H1 (cell line): ENCODE measurements around the gene RBBP5. TPM values are rescaled to one million over a fixed set of nuclear protein-coding genes. Genes with fewer than 3 reads are reported as not detected.

Experiments
- CHD1 ChIP-seq: IDR thresholded peaks from 2 replicates; pipeline ENCODE4 v1.6.1; 2012; ENCODE audit warnings: low read depth, low read length, improper control_type of control experiment
- KDM1A ChIP-seq: fragments of 200-600, 300-600 bp; sonication (generic); IDR thresholded peaks from 2 replicates; pipeline ENCODE4 v1.7.1; 2016; ENCODE audit warnings: mild to moderate bottlenecking, low read length, borderline replicate concordance
- KDM4A ChIP-seq: IDR thresholded peaks from one replicate; pipeline ENCODE4 v1.7.1; 2012; ENCODE audit warnings: low read depth, mild to moderate bottlenecking, moderate library complexity, low read length, inconsistent platforms; ENCODE audit not compliant: severe bottlenecking
- KDM5A ChIP-seq: fragments of 200-600 bp; IDR thresholded peaks from 2 replicates; pipeline ENCODE4 v1.7.1; 2012; ENCODE audit warnings: mild to moderate bottlenecking, low read length, inconsistent platforms, mixed read lengths
- SP4 ChIP-seq: IDR thresholded peaks from 2 replicates; pipeline ENCODE4 v1.6.1; 2012; ENCODE audit warnings: low read length, inconsistent platforms
- TAF7 ChIP-seq: optimal IDR thresholded peaks from 2 replicates; pipeline ENCODE3; 2011; ENCODE audit warnings: low read depth, mild to moderate bottlenecking, inconsistent platforms, low read length, moderate library complexity, borderline replicate concordance
- TBP ChIP-seq: IDR thresholded peaks from 2 replicates; pipeline ENCODE4 v1.6.1; 2011; ENCODE audit warnings: low read depth, low read length, improper control_type of control experiment
- TCF12 ChIP-seq: IDR thresholded peaks from 2 replicates; pipeline ENCODE4 v1.6.1; 2011; ENCODE audit warnings: low read depth, mild to moderate bottlenecking, low read length
- YY1 ChIP-seq: IDR thresholded peaks from 2 replicates; pipeline ENCODE4 v1.6.1; 2011; ENCODE audit warnings: low read depth, mild to moderate bottlenecking, low read length
- polyA plus RNA-seq, 7 experiments: library from polyadenylated mRNA; depleted of rRNA in 3 of 7; stranded (reverse) in 5 of 7; unstranded in 2 of 7; fragments of >200 nt in 5 of 7; fragments of 200-250 nt in 2 of 7; gene quantifications; 1 replicate in 5 of 7; 2 replicates in 1 of 7; 4 replicates in 1 of 7; pipeline versions ENCODE4 v1.2.1 to v1.2.3, GENCODE V29; 2011 to 2013; ENCODE audit warnings: missing spikeins in 2 of 7, mixed read lengths in 2 of 7
- total RNA-seq: library from RNA; stranded (reverse); fragmentation: NEBNext Ultra II Directional; extraction: Animal tissue kit (Norgen Biotek cat#: 25700); gene quantifications from 2 replicates; pipeline ENCODE4 v1.2.1, GENCODE V29; 2021
- TF ChIP-seq, protein P1 (sequence below), 3 experiments: IDR thresholded peaks; 1 replicate in 2 of 3; 2 replicates in 1 of 3; pipeline versions ENCODE4 v1.5.1 to v1.6.1; 2011; ENCODE audit warnings: low read length in 3 of 3, mild to moderate bottlenecking in 3 of 3, inconsistent platforms in 2 of 3, low read depth in 1 of 3, moderate library complexity in 1 of 3; ENCODE audit not compliant: insufficient read depth in 1 of 3; ENCODE audit errors: control extremely low read depth in 1 of 3
- TF ChIP-seq, protein P2 (sequence below): IDR thresholded peaks from 2 replicates; pipeline ENCODE4 v1.6.1; 2012; ENCODE audit warnings: inconsistent platforms

The RBBP5 gene
- total and polyA plus RNA-seq, 2 of the 8 experiments (the other 6 are each of a cell fraction or from before 2014, with no cell fraction given), result 6.7 to 21.5 TPM

DNA sequence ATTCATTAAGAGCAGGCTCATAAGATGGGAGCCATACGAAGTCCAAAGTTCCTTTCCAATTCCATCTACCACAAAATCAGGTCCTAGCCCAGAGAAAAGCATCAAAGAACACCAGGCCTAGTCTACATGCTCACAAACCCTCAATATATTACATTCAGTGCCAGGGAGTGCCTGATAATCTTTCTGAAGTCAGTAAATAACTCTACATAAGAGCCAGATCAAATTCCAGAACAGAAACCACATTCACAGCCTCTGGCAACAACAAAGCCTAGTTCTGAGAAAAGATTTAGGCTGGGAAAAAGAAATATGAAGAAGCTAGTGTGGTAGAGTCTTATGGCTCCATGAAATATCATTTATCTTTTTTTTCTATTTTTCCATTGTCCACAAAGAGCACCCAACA lies 40.5 kb upstream of the RBBP5 start (continued):
- TF ChIP-seq, protein P1, sequence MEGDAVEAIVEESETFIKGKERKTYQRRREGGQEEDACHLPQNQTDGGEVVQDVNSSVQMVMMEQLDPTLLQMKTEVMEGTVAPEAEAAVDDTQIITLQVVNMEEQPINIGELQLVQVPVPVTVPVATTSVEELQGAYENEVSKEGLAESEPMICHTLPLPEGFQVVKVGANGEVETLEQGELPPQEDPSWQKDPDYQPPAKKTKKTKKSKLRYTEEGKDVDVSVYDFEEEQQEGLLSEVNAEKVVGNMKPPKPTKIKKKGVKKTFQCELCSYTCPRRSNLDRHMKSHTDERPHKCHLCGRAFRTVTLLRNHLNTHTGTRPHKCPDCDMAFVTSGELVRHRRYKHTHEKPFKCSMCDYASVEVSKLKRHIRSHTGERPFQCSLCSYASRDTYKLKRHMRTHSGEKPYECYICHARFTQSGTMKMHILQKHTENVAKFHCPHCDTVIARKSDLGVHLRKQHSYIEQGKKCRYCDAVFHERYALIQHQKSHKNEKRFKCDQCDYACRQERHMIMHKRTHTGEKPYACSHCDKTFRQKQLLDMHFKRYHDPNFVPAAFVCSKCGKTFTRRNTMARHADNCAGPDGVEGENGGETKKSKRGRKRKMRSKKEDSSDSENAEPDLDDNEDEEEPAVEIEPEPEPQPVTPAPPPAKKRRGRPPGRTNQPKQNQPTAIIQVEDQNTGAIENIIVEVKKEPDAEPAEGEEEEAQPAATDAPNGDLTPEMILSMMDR (IDR thresholded peaks at IDR 0.05; ENCODE audit: control extremely low read depth in 1 of 3, insufficient read depth in 1 of 3, low read depth in 1 of 3, low read length in 3 of 3), result no peak
- no peak for TF ChIP-seq CHD1
- TF ChIP-seq KDM1A, result no peak
- TF ChIP-seq TCF12, result no peak
- TF ChIP-seq KDM4A, result no peak
- no peak for TF ChIP-seq SP4
- no peak for TF ChIP-seq TBP
- TF ChIP-seq, protein P2, sequence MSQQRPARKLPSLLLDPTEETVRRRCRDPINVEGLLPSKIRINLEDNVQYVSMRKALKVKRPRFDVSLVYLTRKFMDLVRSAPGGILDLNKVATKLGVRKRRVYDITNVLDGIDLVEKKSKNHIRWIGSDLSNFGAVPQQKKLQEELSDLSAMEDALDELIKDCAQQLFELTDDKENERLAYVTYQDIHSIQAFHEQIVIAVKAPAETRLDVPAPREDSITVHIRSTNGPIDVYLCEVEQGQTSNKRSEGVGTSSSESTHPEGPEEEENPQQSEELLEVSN, result no peak
- no peak for TF ChIP-seq KDM5A
- TF ChIP-seq TAF7, result no peak
- TF ChIP-seq YY1, result no peak
